ENCODE results near the gene CDK4. TPM values are rescaled to one million over a fixed set of nuclear protein-coding genes. Genes with fewer than 3 reads are reported as not detected.
A peak's percentile ranks its signal among the peaks of the same experiment; 100 is the strongest.

CDK4 gene
- total and polyA plus RNA-seq, 2 of the 13 experiments (the other 11 are each of a cell fraction or from before 2014, with no cell fraction given), result 191 to 209 TPM

- peak; percentile 70; the same call in 1 of the 2 replicates for TF ChIP-seq ZNF333 (CRISPR knock-in tag; IDR thresholded peaks at IDR 0.05; ENCODE audit: borderline replicate concordance)
- peak; percentile 23; the same call in 1 of the 2 replicates for TF ChIP-seq ZNF788 (CRISPR knock-in tag; IDR thresholded peaks at IDR 0.05; ENCODE audit: borderline replicate concordance)
- TF ChIP-seq KAT7 (CRISPR knock-in tag; IDR thresholded peaks at IDR 0.05; ENCODE audit: borderline replicate concordance), result no peak
- TF ChIP-seq ZSCAN31 (CRISPR knock-in tag; IDR thresholded peaks at IDR 0.05; ENCODE audit: low read depth), result no peak
- TF ChIP-seq ZNF720 (CRISPR knock-in tag; IDR thresholded peaks at IDR 0.05), result no peak
- TF ChIP-seq GLMP (CRISPR knock-in tag; IDR thresholded peaks at IDR 0.05; ENCODE audit: borderline replicate concordance), result no peak
- TF ChIP-seq ZNF556 (CRISPR knock-in tag; IDR thresholded peaks at IDR 0.05; ENCODE audit: borderline replicate concordance), result peak; percentile 69; the same call in 1 of the 2 replicates
- no peak for TF ChIP-seq HMG20A (CRISPR knock-in tag; IDR thresholded peaks at IDR 0.05; ENCODE audit: borderline replicate concordance)
- peak; percentile 56; the same call in 1 of the 2 replicates for TF ChIP-seq PHF21A (CRISPR knock-in tag; IDR thresholded peaks at IDR 0.05)
- TF ChIP-seq TEF (CRISPR knock-in tag; IDR thresholded peaks at IDR 0.05), result no peak
- no peak for TF ChIP-seq KDM4B (CRISPR knock-in tag; IDR thresholded peaks at IDR 0.05)
- no peak for TF ChIP-seq ZNF781 (CRISPR knock-in tag; IDR thresholded peaks at IDR 0.05; ENCODE audit: borderline replicate concordance, not compliant biosample characterization)
- TF ChIP-seq SMAD9 (CRISPR knock-in tag; IDR thresholded peaks at IDR 0.05), result no peak
- TF ChIP-seq IRX3 (CRISPR knock-in tag; IDR thresholded peaks at IDR 0.05; ENCODE audit: borderline replicate concordance, low read depth), result no peak
- no peak for TF ChIP-seq EHMT2 (IDR thresholded peaks at IDR 0.05; ENCODE audit: borderline replicate concordance, low read depth, low read length)
- TF ChIP-seq ONECUT2 (CRISPR knock-in tag; IDR thresholded peaks at IDR 0.05), result no peak
- TF ChIP-seq ZNF274 (CRISPR knock-in tag; IDR thresholded peaks at IDR 0.05), result no peak
- no peak for TF ChIP-seq ZNF34 (CRISPR knock-in tag; IDR thresholded peaks at IDR 0.05; ENCODE audit: borderline replicate concordance)
- no peak for TF ChIP-seq ZC3H4 (CRISPR knock-in tag; IDR thresholded peaks at IDR 0.05; ENCODE audit: borderline replicate concordance)
- no peak for TF ChIP-seq NBN (conservative IDR thresholded peaks at IDR 0.05)
- no peak for TF ChIP-seq CC2D1A (CRISPR knock-in tag; IDR thresholded peaks at IDR 0.05)
- no peak for TF ChIP-seq PAF1 (CRISPR knock-in tag; IDR thresholded peaks at IDR 0.05)
- no peak for TF ChIP-seq HOXA5 (CRISPR knock-in tag; IDR thresholded peaks at IDR 0.05)
Measured at GRCh38 chr12:57755454-57756372, 3.6 kb upstream of the CDK4 start (continued).
